Measurements from ENCODE around the gene SLC24A1.

GRCh38 chr15:65655457-65655856, 33.7 kb downstream of the SLC24A1 start:
- TF ChIP-seq CTCF (conservative IDR thresholded peaks at IDR 0.05; ENCODE audit: low read depth, low read length) (no peak), MXI1 (IDR thresholded peaks at IDR 0.05; ENCODE audit: borderline replicate concordance, low read depth, low read length) (no peak), ELK1 (IDR thresholded peaks at IDR 0.05; ENCODE audit: borderline replicate concordance, low read depth, low read length) (no peak)
